GM19438 (cell line): ENCODE data around the gene GSE1.

Experiments used
- ATAC-seq: cut with Tn5 transposase; IDR thresholded peaks from one replicate; pipeline ENCODE4 v1.9.1; 2021; ENCODE audit warnings: low read depth; ENCODE audit not compliant: unreplicated experiment

The GSE1 gene

DNA sequence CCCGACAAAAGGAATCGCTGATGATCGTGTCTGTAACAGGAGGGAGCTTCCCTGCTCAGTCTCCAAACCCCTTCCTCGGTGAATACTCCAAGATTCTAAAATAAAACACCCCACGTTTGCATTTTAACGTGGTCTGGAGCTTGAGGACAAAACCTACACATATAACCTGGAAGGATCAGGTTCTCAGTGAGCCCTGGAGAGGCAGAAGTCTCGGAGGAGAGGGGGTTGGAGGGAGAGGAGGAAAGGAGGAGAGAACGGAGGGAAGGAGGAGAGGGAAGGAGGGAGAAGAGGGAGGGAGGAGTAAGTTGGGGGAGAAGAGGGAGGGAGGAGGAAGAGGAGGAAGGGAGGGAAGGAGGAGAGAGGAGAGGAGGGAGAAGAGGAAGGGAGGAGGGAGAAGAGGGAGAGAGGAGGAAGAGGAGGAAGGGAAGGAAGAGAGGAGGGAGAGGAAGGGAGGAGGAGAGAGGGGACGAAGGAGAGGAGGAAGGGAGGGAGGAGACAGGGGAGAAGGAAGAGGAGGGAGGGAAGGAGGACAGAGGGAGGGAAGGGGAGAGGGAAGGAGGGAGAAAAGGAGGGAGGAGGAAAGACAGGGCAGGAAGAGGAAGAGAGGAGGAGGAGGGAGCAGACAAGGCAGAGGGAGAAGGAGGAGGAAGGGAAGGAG lies 103.0 kb downstream of the GSE1 start:
- no peak for ATAC-seq

DNA sequence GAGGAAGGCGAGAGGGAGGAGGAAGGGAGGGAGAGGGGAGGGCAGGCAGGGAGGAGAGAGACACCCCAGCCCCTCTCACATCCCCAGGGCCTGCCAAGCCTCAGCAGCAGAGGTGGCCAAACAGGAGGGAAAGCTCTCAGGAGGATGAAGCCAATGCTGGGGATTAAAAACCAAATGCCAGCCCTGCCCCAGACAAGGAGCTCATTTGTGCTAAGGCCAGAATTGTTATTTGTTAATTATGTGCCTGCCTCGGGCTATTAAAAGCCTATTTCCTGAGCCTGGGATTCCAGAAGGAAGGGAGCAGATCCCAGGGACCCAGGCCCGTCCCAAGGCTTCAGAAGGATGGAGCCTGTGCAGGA lies 103.5 kb downstream of the GSE1 start:
- no peak for ATAC-seq

DNA sequence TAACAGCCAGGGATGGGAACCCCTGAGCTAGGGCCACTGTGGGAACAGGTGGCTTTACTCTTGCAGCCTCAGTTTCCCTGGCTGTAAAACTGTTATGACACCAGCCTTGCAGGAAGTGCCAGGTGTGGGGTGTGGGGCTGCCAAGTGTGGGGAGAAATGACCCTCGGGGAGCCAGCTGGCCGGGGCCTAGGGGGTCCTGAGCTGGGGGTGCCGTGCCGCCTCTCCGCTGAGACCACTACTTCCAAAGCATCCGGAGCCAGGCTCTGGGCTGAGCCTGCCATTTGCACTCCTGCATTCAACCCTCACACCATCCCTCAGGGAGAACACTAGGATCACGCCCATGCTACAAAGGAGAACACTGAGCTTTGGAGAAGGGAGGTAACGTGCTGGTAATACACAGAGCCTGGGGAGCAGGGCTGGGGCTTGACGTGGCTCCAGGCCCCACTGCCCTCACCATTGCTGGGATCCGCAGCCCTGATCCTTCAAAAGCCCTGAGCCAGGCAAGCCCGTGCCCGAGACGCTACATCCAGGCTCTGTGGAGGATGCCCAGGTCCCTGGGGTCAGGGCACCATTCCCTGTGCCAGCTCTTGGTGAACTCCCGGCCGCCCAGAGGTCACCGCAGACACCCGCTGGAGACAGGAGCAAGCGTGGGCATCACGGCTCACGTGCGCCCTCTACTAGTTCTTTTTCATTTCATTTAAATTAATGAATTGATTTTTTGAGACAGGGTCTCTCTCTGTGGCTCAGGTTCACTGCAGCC lies 104.5 kb downstream of the GSE1 start:
- no peak for ATAC-seq

DNA sequence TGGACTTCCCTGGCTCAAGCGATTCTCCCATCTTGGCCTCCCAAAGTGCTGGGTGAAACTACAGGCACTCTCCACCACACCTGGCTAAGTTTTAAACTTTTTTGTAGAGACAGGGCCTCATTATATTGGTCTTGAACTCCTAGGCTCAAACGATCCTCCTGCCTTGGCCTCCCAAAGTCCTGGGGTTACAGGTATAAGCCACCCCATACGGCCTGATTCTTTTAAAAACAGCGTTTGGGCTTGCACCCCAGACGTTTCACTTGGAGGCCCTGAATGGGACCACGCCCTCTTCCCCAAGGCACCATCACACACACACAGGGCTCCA lies 105.0 kb downstream of the GSE1 start:
- ATAC-seq, result no peak

DNA sequence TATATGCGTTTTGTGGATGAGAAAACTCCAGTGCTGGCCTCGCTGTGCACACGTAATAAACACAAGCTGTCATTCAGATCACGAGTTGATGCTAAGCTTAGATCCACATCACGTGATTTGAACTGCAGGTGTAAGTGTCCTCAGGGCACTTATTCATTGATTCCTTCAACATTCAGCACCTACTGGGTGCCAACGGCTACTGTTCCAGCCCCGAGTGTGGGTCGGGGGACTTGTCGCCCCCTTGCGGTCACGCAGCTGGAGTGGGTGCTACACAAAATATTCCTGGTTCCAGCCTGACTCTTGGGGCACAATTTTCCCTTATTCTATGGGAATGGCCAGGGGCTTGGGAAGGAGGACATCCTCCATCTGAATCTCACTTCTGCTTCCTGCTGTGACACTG lies 105.6 kb downstream of the GSE1 start:
- no peak for ATAC-seq

DNA sequence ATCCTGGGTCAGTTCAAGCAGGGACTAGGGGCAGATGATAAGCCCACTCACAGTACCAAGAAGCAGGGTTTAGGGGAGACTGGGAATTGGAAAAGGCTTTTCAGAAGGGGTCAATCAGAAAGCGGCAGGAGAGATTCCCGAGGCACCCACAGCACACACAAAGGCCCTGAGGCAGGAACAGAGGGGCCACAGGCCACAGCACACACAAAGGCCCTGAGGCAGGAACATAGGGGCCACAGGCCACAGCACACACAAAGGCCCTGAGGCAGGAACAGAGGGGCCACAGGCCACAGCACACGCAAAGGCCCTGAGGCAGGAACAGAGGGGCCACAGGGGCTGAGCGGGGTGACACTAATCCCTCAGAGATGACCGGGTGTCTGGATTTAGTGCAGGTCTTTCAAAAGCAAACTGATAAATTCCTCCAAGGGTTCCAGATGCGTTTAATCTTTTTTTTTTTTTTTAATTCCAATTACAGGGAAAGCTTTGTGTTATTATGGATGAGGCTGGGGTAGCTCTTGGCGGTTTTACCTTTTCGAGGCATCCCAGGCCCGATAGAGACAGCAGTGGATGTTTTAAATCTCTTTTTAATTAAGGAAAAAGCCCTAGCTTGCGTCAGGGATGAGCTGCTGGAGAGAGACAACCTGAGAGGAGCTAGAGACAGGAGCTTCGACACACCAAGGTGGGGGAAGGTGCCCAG lies 106.6 kb downstream of the GSE1 start:
- no peak for ATAC-seq

DNA sequence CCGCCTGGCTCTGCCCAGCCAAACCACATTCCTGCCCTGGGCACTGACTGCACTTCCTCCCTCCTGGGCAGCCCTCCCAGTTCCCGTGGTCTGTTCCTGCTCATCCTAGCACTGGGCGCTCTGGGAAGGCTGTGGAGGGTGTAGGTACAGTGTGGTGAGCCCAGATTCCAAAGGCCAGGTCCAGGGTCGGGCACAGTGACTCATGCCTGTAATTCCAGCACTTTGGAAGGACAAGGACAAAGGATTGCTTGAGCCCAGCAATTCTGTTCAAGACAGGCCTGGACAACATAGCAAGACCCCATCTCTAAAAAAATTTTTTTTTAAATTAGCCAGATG lies 107.1 kb downstream of the GSE1 start:
- no peak for ATAC-seq

DNA sequence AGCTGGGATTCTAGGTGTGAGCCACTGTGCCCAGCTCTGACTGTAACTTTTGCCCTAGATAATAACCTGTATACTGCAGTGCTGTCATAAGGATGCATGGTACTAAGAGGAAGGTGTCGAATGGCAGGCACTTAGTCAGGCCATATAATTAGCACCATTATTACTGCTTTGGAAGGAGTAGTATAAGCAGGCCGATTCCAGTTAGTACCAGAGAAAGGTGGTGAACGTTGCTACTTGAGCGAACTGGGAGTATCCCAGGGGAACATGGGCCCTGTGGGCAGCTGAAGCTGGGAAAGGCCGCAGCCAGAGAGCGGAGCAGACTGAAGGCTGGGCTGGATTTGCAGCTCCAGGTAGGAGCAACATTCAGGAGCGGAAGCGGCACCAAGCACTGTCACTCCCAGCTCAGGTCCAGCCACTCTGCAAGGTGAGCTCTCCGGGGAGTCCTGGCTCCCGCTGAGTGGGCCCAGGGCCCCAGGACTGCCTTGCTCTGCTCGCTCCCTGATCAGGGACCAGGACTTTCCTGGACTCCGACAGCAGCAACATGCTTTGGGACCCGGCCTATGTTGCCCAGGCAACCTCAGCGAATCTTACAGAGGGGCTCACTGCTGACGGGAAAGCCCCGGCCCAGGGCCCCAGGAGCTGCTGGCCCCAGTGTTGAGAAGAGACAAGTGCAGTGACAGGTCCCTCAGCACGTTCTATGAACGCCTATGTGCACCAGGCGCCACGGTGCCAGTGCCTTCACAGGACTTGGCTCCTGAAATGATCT lies 109.2 kb downstream of the GSE1 start:
- no peak for ATAC-seq

DNA sequence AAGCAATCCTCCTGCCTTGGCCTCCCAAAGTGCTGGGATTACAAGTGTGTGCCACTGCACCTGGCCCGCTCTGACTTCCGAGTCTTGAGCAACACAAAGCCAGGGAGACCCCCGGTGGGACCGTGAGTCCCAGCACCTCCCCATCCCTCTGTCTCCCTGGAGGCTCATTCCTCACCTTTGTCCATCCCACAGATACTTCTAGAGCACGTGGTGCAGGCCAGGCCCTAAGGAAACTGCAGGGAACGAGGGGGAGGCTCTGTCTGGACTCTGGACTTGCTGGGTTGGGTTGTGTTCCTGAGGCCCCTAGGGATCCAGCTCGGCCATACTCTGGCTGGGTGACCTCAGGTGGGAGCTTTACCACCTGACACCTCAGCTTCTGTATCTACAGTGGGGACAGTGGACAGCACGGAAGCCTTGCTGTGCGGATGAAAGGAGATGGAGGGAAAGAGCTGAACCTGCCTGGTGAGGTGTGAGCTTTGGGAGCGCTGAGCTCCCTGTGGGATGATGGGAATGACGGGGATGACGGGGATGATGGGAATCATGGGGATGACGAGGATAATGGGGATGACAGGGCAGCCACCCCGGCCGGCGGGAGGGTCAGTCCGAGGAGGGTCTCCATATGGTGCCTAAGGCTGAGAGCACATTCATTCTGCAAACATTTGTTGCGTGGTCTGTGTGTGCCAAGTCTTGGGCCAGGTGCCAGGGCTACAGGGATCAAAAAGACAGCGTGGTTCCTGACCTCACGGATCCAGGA lies 111.2 kb downstream of the GSE1 start:
- ATAC-seq, result no peak

DNA sequence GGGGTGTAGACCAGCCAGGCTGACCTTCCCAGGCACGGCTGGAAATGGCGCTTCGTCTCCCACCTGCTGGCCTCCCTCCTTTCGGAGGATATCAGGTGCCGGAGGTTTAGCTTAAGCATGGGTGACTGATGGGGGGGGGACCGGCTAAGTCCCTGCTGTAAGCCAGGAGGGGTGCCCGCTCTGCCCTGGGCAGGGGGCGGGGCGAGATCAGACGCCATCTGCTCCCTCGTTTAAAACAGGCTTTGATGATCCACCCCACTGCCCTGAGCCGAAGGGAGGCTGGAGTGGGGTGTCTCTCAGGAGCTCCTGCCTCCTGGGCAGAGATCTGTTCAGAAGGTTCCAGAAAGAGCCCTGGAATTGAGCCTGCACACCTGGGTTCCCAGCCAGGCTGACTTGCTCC lies 111.8 kb downstream of the GSE1 start:
- no peak for ATAC-seq
